Karpas-422 (cell line): ENCODE results near the gene NRXN3. TPM values are rescaled to one million over a fixed set of nuclear protein-coding genes. Genes with fewer than 3 reads are reported as not detected.
"Not testable (repeated sequence)": the region's sequence is repeated elsewhere in the genome, so short reads cannot be mapped to it uniquely, and the experiment has no call there.

Experiments
- DNase-seq: peaks from one replicate; pipeline ENCODE4 v3.0.0-alpha.2; 2015
- H2AFZ ChIP-seq: fragments of 200-600 bp; sonication (generic); 2 replicates; pipeline ENCODE4 v1.6.1; 2014; ENCODE audit warnings: antibody characterized with exemption, low read length, mixed read lengths
- H3K27ac ChIP-seq: fragments of 200-600 bp; sonication (generic); 2 replicates; pipeline ENCODE4 v1.5.1; 2014; ENCODE audit warnings: mild to moderate bottlenecking, low read length, moderate library complexity
- H3K27me3 ChIP-seq: fragments of 200-600 bp; sonication (generic); 2 replicates; pipeline ENCODE4 v1.6.1; 2014; ENCODE audit warnings: low read length, mixed read lengths
- H3K36me3 ChIP-seq: fragments of 200-600 bp; sonication (generic); 2 replicates; pipeline ENCODE4 v1.6.1; 2014; ENCODE audit warnings: low read length, mixed read lengths; ENCODE audit not compliant: insufficient read depth
- H3K4me1 ChIP-seq: fragments of 200-600 bp; sonication (generic); 2 replicates; pipeline ENCODE4 v1.6.1; 2014; ENCODE audit warnings: mild to moderate bottlenecking, low read length, mixed read lengths
- H3K4me2 ChIP-seq: fragments of 200-600 bp; sonication (generic); 2 replicates; pipeline ENCODE4 v1.6.1; 2014; ENCODE audit warnings: low read length, low read depth, mild to moderate bottlenecking; ENCODE audit not compliant: poor library complexity, severe bottlenecking
- H3K4me3 ChIP-seq: fragments of 200-600 bp; sonication (generic); 2 replicates; pipeline ENCODE4 v1.5.1; 2014; ENCODE audit warnings: mild to moderate bottlenecking, antibody characterized with exemption, low read length, mixed read lengths
- H3K79me2 ChIP-seq: fragments of 200-600 bp; sonication (generic); 2 replicates; pipeline ENCODE4 v1.6.1; 2014; ENCODE audit warnings: mild to moderate bottlenecking, low read length, mixed read lengths
- H3K9ac ChIP-seq: fragments of 200-600 bp; sonication (generic); 2 replicates; pipeline ENCODE4 v1.6.0; 2014; ENCODE audit warnings: low read length
- H3K9me2 ChIP-seq: fragments of 200-600 bp; sonication (generic), shearing (Covaris generic); replicated peaks from 2 replicates; pipeline ENCODE4 v1.6.0; 2014; ENCODE audit warnings: mild to moderate bottlenecking, low read length, moderate library complexity; ENCODE audit not compliant: insufficient read depth
- H3K9me3 ChIP-seq: fragments of 300-700, 200-600 bp; sonication (generic); 2 replicates; pipeline ENCODE4 v1.6.1; 2014; ENCODE audit warnings: low read length, mixed read lengths
- H4K20me1 ChIP-seq: fragments of 200-600 bp; sonication (generic); 2 replicates; pipeline ENCODE4 v1.6.1; 2014; ENCODE audit warnings: mild to moderate bottlenecking, antibody characterized with exemption, low read length, low read depth; ENCODE audit not compliant: insufficient read depth
- total RNA-seq: library from RNA; depleted of rRNA; stranded (reverse); fragments of >200 nt; shearing (Covaris generic); gene quantifications from 2 replicates; pipeline ENCODE4 v1.2.3, GENCODE V29; 2014; ENCODE audit warnings: low replicate concordance

The NRXN3 gene
- total RNA-seq, 1 experiment from 2014 or later = not detected

DNA sequence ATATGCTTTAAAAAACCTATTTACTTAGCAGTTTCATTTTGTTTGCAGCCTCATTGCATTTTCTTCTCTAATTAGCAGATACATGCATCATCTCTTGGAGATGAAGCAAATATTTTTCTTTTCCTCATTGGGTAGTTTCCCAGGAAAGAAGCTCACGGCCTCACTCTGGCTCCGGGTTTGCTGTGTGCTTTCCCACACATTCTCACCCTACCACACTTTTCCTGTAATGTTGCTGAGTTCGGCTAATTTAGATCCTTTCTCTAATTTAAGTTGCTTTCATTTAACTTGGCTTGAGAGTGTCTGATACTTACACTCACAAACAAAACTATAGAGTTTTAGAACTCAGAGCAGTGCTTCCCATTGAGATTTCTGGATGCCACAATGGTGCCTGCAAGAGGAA lies 928.2 kb downstream of the NRXN3 start:
- H2AFZ ChIP-seq = no peak overlapping the region
- no peaks in the 10 kb centered on the region for H3K79me2 ChIP-seq
- H3K36me3 ChIP-seq = no peaks in the 10 kb centered on the region
- H3K27ac ChIP-seq = no peak overlapping the region
- no peak for DNase-seq
- H4K20me1 ChIP-seq = no peaks in the 10 kb centered on the region
- no peak overlapping the region for H3K4me3 ChIP-seq
- H3K9ac ChIP-seq = no peak overlapping the region
- no peaks in the 10 kb centered on the region for H3K9me2 ChIP-seq
- H3K4me2 ChIP-seq = no peak overlapping the region
- H3K9me3 ChIP-seq = no peaks in the 10 kb centered on the region
- no peaks in the 10 kb centered on the region for H3K27me3 ChIP-seq
- no peaks in the 10 kb centered on the region for H3K4me1 ChIP-seq

DNA sequence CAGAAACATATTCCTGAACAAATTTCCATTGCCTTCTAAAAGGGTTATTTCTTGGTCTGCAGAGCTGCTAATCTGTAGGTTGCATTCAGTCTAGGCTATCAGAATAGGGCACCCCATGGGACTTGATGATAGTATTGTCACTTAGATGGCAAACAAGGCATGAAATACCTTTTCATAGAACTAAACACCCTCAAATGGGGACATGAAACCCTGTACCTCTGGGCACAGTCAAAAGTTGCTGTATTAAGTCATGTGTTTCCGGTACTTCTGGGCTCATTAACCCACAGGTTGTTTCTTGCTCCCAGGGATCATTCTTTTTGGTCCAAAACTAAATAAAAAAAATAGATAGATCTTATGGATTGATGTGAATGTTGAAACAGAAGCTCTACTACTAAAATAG lies 930.4 kb downstream of the NRXN3 start:
- DNase-seq = no peak
- H3K4me2 ChIP-seq = no peak overlapping the region
- H4K20me1 ChIP-seq = no peaks in the 10 kb centered on the region
- H3K36me3 ChIP-seq = no peaks in the 10 kb centered on the region
- no peaks in the 10 kb centered on the region for H3K9me2 ChIP-seq
- no peak overlapping the region for H3K27ac ChIP-seq
- no peaks in the 10 kb centered on the region for H3K9me3 ChIP-seq
- H2AFZ ChIP-seq = no peak overlapping the region
- no peaks in the 10 kb centered on the region for H3K79me2 ChIP-seq
- no peaks in the 10 kb centered on the region for H3K4me1 ChIP-seq
- H3K4me3 ChIP-seq = no peak overlapping the region
- H3K27me3 ChIP-seq = no peaks in the 10 kb centered on the region
- H3K9ac ChIP-seq = no peak overlapping the region

DNA sequence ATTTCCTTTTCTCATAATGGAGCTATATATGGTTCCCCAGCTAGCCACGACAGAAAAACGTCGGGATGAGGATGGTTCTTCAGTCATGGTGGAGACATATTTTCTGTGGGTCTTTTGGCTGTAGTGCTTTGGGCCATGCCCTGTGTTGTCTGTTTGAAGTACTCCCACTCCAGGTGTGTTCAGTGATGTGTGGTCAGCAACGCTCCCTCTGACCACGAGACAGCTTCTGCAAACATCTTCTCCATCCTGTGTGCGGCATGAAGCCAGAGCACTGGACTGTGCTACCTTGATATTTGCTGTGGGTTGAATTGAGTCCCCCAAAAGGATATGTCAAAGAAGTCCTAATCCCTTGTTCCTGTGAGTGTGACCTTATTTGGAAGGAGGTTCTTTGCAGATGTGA lies 931.2 kb downstream of the NRXN3 start:
- H3K79me2 ChIP-seq = no peaks in the 10 kb centered on the region
- no peaks in the 10 kb centered on the region for H3K27me3 ChIP-seq
- no peak for DNase-seq

DNA sequence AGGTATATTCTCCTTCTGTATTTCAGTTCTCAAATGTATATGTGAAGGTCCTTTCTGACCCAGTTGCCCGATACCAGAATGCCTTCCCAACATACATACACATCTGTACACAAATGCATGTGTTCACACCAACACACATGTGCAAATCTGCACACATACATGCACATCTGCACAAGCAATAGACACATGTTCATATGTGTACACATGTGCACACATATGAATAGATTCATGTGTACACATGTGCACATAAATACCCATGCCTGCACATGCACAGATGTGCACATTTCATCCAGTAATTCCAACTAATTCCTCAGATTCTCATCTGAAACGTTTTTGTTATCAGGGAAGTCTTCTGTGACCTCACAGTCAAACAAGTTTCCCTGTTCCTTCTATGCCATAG lies 933.6 kb downstream of the NRXN3 start:
- H3K36me3 ChIP-seq = no peaks in the 10 kb centered on the region
- no peak overlapping the region for H3K4me3 ChIP-seq
- H3K27me3 ChIP-seq = no peaks in the 10 kb centered on the region
- no peaks in the 10 kb centered on the region for H3K79me2 ChIP-seq
- H3K9ac ChIP-seq = no peak overlapping the region
- H2AFZ ChIP-seq = no peak overlapping the region
- H4K20me1 ChIP-seq = no peaks in the 10 kb centered on the region
- H3K4me1 ChIP-seq = no peaks in the 10 kb centered on the region
- H3K27ac ChIP-seq = no peak overlapping the region
- H3K4me2 ChIP-seq = no peak overlapping the region
- no peaks in the 10 kb centered on the region for H3K9me3 ChIP-seq
- no peak for DNase-seq
- H3K9me2 ChIP-seq = no peaks in the 10 kb centered on the region

More for the DNA sequence above, 931.2 kb downstream of the NRXN3 start:
- H3K4me3 ChIP-seq = no peak overlapping the region
- no peaks in the 10 kb centered on the region for H3K9me3 ChIP-seq
- no peaks in the 10 kb centered on the region for H3K9me2 ChIP-seq
- H3K9ac ChIP-seq = no peak overlapping the region
- no peak overlapping the region for H3K27ac ChIP-seq
- no peaks in the 10 kb centered on the region for H4K20me1 ChIP-seq
- no peak overlapping the region for H3K4me2 ChIP-seq
- no peak overlapping the region for H2AFZ ChIP-seq
- no peaks in the 10 kb centered on the region for H3K36me3 ChIP-seq
- no peaks in the 10 kb centered on the region for H3K4me1 ChIP-seq

DNA sequence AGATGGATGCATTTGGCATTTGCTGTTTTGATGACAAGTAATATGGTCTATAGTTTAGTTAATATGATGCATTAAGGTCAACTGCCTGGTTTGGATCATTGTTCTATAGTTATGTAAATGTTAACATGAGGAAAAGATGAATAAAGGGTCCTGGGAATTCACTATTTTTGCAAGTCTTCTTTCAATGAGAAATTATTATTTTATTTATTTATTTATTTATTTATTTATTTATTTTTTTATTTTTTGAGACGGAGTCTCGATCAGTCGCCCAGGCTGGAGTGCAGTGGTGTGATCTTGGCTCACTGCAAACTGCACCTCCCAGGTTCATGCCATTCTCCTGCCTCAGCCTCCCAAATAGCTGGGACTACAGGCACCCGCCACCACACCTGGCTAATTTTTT lies 940.4 kb downstream of the NRXN3 start:
- H4K20me1 ChIP-seq, H3K9ac ChIP-seq, H3K4me3 ChIP-seq, H3K9me2 ChIP-seq, H3K27me3 ChIP-seq, H3K27ac ChIP-seq, H3K4me2 ChIP-seq, DNase-seq, H3K79me2 ChIP-seq, H2AFZ ChIP-seq, H3K4me1 ChIP-seq, H3K9me3 ChIP-seq, H3K36me3 ChIP-seq: not testable (repeated sequence)

DNA sequence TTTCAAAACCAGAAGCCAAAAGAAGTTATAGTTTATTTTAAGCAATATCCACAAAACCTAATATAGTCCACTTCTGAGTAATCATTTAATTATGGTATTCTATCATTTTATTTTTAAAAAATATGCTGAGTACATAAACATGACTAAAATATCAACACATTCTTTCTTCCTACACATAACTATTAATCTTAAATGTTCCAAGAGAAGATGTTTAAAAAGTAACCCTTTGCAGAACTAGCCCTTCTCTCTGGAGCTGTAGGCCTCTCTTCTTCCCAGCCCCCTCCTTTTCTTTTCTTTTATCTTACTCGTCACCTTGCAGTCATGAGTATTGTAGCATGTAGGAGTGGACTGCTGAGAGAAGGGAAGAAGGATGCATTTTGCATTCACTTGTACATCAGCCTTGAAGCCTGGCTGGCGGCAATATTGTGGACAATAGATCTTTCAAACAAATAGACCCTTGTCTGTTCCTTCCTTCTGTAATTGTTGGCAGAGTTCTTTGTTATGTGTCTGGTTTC lies 941.9 kb downstream of the NRXN3 start:
- Histone ChIP-seq H3K79me2 (no peaks in the 10 kb centered on the region), H3K27me3 (no peaks in the 10 kb centered on the region), H3K27ac (no peak overlapping the region), H3K9ac (no peak overlapping the region), H3K9me2 (no peaks in the 10 kb centered on the region), H3K4me3 (no peak overlapping the region), H3K4me1 (no peaks in the 10 kb centered on the region), H2AFZ (no peak overlapping the region), H3K9me3 (no peaks in the 10 kb centered on the region), H3K4me2 (no peak overlapping the region), H4K20me1 (no peaks in the 10 kb centered on the region), H3K36me3 (no peaks in the 10 kb centered on the region)
- DNase-seq = no peak

DNA sequence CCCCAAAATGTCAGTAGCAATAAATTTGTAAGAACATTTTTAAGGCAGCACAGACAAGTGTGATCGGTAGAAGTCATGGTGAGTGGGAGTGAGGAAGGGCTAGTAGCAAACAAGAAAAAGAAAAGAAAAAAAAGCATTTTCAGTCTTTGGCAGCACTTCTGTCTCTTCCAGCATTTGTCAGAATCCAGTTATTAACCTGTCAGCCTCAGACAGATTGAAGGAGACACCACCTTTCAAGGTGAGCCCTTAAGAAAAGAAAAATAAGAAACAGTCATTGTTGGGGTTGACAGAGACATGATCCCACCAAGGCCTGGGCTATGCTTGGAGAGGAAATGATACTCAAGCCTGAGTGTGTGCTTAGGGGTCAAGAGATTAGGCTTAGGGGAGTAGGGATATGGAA lies 947.4 kb downstream of the NRXN3 start:
- Histone ChIP-seq H3K79me2 (no peaks in the 10 kb centered on the region), H3K27ac (no peak overlapping the region), H3K36me3 (no peaks in the 10 kb centered on the region), H3K4me2 (no peak overlapping the region), H4K20me1 (no peaks in the 10 kb centered on the region), H3K9me2 (no peaks in the 10 kb centered on the region), H3K9ac (no peak overlapping the region), H2AFZ (no peak overlapping the region), H3K4me1 (no peaks in the 10 kb centered on the region), H3K9me3 (no peaks in the 10 kb centered on the region), H3K27me3 (no peaks in the 10 kb centered on the region), H3K4me3 (no peak overlapping the region)
- DNase-seq = no peak

DNA sequence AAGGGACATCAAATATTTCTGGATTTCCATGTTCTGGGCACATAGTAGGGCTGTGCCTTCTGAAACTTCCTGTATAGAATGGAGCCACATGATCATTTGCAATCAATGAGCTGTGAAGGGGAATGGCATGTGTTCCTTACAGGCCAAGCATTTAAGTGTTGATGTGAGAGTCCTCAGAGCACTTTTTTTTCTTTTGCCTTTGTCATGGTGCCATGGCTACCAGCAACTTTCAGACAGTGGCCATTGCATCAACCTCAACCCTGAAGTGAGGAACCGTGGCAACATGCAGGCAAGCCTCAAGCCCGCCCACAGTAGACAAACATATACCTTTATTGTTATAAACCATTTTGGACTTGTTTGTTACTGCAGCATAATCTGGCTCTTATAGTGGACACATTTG lies 948.1 kb downstream of the NRXN3 start:
- Histone ChIP-seq H2AFZ (no peak overlapping the region), H4K20me1 (no peaks in the 10 kb centered on the region), H3K9me2 (no peaks in the 10 kb centered on the region), H3K36me3 (no peaks in the 10 kb centered on the region), H3K4me3 (no peak overlapping the region), H3K4me2 (no peak overlapping the region), H3K9ac (no peak overlapping the region), H3K9me3 (no peaks in the 10 kb centered on the region), H3K4me1 (no peaks in the 10 kb centered on the region), H3K79me2 (no peaks in the 10 kb centered on the region), H3K27ac (no peak overlapping the region), H3K27me3 (no peaks in the 10 kb centered on the region)
- DNase-seq = no peak

DNA sequence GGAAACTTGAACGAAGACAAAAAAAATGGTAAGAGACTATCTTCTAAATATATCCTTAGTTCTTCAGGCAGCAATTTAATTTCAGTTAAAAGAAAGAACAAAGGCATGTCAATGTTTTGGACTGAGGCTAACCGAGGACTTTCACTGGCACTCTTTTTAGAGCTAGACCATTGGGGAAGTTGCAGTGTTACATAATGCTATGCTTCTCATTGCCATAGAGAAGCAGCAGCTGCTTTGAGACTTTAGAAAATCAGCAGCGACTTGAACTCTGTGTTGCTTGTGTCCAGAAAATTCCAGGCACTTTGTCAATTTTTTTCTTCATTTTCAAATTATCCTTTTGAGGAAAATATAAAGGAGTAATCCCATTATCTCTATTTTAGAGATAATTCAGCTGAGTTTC lies 964.2 kb downstream of the NRXN3 start:
- Histone ChIP-seq H3K9me2 (no peaks in the 10 kb centered on the region), H2AFZ (no peak overlapping the region), H3K9me3 (no peaks in the 10 kb centered on the region), H3K27me3 (no peaks in the 10 kb centered on the region), H3K79me2 (no peaks in the 10 kb centered on the region), H3K4me1 (no peaks in the 10 kb centered on the region), H3K27ac (no peak overlapping the region), H3K9ac (no peak overlapping the region), H3K4me3 (no peak overlapping the region), H3K36me3 (no peaks in the 10 kb centered on the region), H3K4me2 (no peak overlapping the region), H4K20me1 (no peaks in the 10 kb centered on the region)
- no peak for DNase-seq
